GM12801 (cell line): ENCODE measurements around the gene MAZ.

Source experiments
- CTCF ChIP-seq: IDR thresholded peaks from one replicate; pipeline ENCODE4 v1.5.1; 2011; ENCODE audit warnings: control low read depth; ENCODE audit not compliant: insufficient read length; ENCODE audit errors: extremely low read depth

MAZ gene

GRCh38 chr16:29766571-29766970, 39.8 kb upstream of the MAZ start:
- TF ChIP-seq CTCF: no peak

- no peak for TF ChIP-seq CTCF
Observed at GRCh38 chr16:29767062-29767461, 39.3 kb upstream of the MAZ start.

- TF ChIP-seq CTCF: no peak
Observed at GRCh38 chr16:29769507-29769906, 36.8 kb upstream of the MAZ start.

- TF ChIP-seq CTCF: no peak
Observed at GRCh38 chr16:29770250-29770929, 35.9 kb upstream of the MAZ start.

GRCh38 chr16:29774730-29775129, 31.6 kb upstream of the MAZ start:
- no peak for TF ChIP-seq CTCF

- TF ChIP-seq CTCF: no peak
Observed at GRCh38 chr16:29775742-29776408, 30.5 kb upstream of the MAZ start.

- TF ChIP-seq CTCF: no peak
Observed at GRCh38 chr16:29777576-29778350, 28.6 kb upstream of the MAZ start, which contains the start of gene ZG16. Gene ZG16 (plus strand): TSS chr16:29778256. CDS start chr16:29779267, 1,011 bp downstream.
